Activated CD4-positive, alpha-beta memory T cell treated with anti-CD3 and anti-CD28 coated beads for 36 hours (primary cell): Measurements from ENCODE around the gene GATAD2A. TPM values are rescaled to one million over a fixed set of nuclear protein-coding genes. Genes with fewer than 3 reads are reported as not detected.
"Not testable (repeated sequence)": the region's sequence is repeated elsewhere in the genome, so short reads cannot be mapped to it uniquely, and the experiment has no call there.

Experiments
- CTCF ChIA-PET: fragments of 350-600 bp; sonication (Branson Sonifier 250); formaldehyde crosslinking; loops from one replicate; lab custom pipeline; 2021; ENCODE audit warnings: antibody characterized with exemption, inconsistent platforms; lab: Charles Lee
- POLR2A ChIA-PET: fragments of 350-600 bp; sonication (Branson Sonifier 250); formaldehyde crosslinking; loops from one replicate; lab custom pipeline; 2021; ENCODE audit warnings: antibody characterized with exemption; lab: Charles Lee
- DNase-seq: peaks from one replicate; pipeline ENCODE4 v3.0.0-alpha.2; 2020
- H3K27ac Mint-ChIP-seq: one replicate; pipeline ENCODE4 v1.8.0; 2021; ENCODE audit warnings: mixed read lengths
- H3K27me3 Mint-ChIP-seq: one replicate; pipeline ENCODE4 v1.8.0; 2021; ENCODE audit warnings: mixed read lengths
- H3K36me3 Mint-ChIP-seq: one replicate; pipeline ENCODE4 v1.8.0; 2021; ENCODE audit warnings: mixed read lengths
- H3K4me1 Mint-ChIP-seq: one replicate; pipeline ENCODE4 v1.8.0; 2021; ENCODE audit warnings: low read depth, mixed read lengths
- H3K4me3 Mint-ChIP-seq: one replicate; pipeline ENCODE4 v1.8.0; 2021; ENCODE audit warnings: mild to moderate bottlenecking, mixed read lengths
- H3K9me3 Mint-ChIP-seq: one replicate; pipeline ENCODE4 v1.8.0; 2021; ENCODE audit warnings: mixed read lengths
- intact Hi-C: fragments of 100-400 bp; cut with micrococcal nuclease; formaldehyde crosslinking; loops from one replicate; pipeline ENCODE4 v1.15.1; 2023
- total RNA-seq, 2 experiments: library from RNA; stranded (reverse); gene quantifications; one replicate each; pipeline ENCODE4 v1.2.3, GENCODE V29; 2021

The GATAD2A gene
- total RNA-seq, 2 experiments from 2014 or later, result 114 TPM

DNA sequence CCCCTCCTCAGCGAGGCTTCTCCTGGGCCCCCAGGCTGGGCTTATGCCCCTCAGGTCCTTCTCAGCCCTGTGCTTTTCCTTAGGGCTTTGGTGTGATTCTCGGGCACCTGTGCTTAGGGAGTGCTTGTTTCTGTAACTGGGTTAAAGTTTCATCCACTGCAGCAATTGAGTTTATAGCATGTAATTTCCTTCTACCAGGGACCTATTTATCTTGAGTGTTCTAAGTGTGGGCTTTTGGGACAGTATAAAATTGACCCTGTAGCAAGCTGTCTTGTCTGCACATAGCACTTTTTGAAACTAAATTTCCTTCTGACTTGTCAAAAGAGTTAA lies 47.6 kb downstream of the GATAD2A start:
- H3K27ac Mint-ChIP-seq, result peak overlapping the region; percentile 13
- intact Hi-C loops, result no loop called here

DNA sequence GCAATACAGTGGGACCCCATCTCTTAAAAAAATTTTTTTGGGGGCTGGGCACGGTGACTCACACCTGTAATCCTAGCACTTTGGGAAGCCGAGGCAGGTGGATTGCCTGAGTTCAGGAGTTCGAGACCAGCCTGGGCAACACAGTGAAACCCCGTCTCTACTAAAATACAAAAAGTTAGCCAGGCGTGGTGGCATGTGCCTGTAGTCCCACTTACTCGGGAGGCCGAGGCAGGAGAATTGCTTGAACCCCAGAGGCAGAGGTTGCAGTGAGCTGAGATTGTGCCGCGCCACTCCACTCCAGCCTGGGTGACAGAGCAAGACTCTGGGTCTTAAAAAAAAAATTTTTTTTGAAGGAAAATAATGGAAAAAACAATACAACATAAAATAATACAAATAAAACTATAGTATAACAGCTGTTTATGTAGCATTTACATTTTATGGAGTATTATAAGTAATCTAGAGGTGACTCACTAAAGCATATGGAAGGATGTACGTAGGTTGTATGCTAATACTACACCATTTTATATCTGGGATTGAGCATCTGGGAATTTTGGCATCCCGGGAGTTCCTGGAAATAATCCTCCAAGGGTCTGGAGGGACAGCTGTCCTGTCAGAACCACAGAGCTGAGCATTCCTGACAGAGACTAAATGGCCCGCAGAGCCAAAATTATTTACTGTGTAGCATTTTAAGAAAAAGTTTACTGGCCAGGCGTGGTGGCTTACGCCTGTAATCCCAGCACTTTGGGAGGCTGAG lies 49.9 kb downstream of the GATAD2A start:
- H3K9me3 Mint-ChIP-seq, H3K36me3 Mint-ChIP-seq, POLR2A ChIA-PET, DNase-seq, H3K4me3 Mint-ChIP-seq, H3K27me3 Mint-ChIP-seq, H3K27ac Mint-ChIP-seq: not testable (repeated sequence)
- intact Hi-C loops, result loop anchor here (5.0 kb wide), 1 partner anchor 142 kb away; no protein-coding TSS in a partner anchor
- CTCF ChIA-PET, result interaction anchor here (0.7 kb wide), 1 partner anchor 34 kb away, joined by 3 read pairs; no protein-coding TSS in a partner anchor
- H3K4me1 Mint-ChIP-seq, result peaks cover 67% of the 10 kb centered on the region

More for the DNA sequence above, 47.6 kb downstream of the GATAD2A start:
- POLR2A ChIA-PET, result no interaction called here
- no peaks in the 10 kb centered on the region for H3K27me3 Mint-ChIP-seq
- no peak overlapping the region for H3K4me3 Mint-ChIP-seq
- peaks cover 61% of the 10 kb centered on the region for H3K4me1 Mint-ChIP-seq
- CTCF ChIA-PET, result no interaction called here
- H3K36me3 Mint-ChIP-seq, result no peaks in the 10 kb centered on the region
- no peaks in the 10 kb centered on the region for H3K9me3 Mint-ChIP-seq
- DNase-seq, result no peak

DNA sequence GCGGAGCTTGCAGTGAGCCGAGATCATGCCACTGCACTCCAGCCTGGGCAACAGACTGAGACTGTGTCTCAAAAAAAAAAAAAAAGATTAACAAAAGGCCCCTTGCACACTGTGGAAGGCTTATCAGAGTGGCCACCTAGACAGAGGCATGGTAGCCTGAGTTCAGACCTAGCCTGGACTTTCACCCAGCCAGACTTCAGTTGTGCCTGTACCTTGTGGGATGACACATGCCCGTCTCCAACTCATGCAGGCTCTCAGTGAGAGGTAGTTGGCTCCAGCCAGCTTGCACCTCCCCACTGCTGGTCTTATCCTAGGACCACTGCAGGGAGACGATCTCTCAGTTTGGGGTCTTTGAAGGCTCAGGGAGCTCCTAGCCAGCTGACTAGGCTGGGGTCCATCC lies 52.2 kb downstream of the GATAD2A start:
- no peaks in the 10 kb centered on the region for H3K9me3 Mint-ChIP-seq
- H3K27me3 Mint-ChIP-seq, result no peaks in the 10 kb centered on the region
- POLR2A ChIA-PET, result no interaction called here
- H3K36me3 Mint-ChIP-seq, result no peaks in the 10 kb centered on the region
- CTCF ChIA-PET, result interaction anchor here (1.5 to 4.0 kb wide), 2 partner anchors 32 to 51 kb away, joined by 3 to 21 read pairs; partner anchors contain the start of gene GATAD2A
- intact Hi-C loops, result loop anchor here (2.0 to 5.0 kb wide), 2 partner anchors 17 to 140 kb away; no protein-coding TSS in a partner anchor
- no peak overlapping the region for H3K4me3 Mint-ChIP-seq
- peaks cover 72% of the 10 kb centered on the region for H3K4me1 Mint-ChIP-seq
- peak overlapping the region; percentile 93 for H3K27ac Mint-ChIP-seq
- DNase-seq, result peak; percentile 27

DNA sequence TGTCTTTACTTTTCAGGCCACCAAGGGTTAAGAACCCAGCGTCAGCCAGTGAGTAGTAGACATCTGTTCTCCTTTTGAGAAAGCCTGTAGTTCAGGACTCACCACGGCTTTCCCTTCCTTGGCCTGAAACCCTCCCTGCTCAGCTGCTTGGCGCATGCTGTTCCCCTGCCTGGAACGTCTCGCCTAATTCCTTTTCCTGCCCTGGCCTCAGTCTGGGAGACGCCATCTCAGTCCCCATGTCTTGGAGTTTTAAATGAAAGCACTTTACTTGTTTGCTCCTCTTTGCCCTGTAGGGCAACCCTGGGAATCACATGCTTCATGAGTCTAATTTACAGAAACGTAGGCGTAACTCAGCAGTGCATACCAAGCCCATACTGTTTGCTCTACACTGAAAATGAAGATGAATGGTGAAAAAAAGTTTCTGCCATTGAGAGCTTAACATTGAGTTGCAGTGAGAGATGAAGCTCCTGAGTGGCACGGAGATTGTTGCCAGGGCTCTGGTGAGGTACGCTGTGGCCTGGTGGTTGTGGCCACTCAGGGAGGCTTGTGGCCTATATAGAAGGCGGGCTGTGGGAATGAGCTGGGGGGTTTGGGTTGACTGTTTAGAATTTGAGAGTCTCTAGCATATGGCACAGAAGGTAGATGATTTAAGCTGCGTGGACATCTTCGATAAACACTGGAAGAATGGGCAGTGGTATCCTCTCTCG lies 52.8 kb downstream of the GATAD2A start:
- peak overlapping the region; percentile 93 for H3K27ac Mint-ChIP-seq
- H3K4me3 Mint-ChIP-seq, result no peak overlapping the region
- peak; percentile 31 for DNase-seq
- no peaks in the 10 kb centered on the region for H3K36me3 Mint-ChIP-seq
- intact Hi-C loops, result loop anchor here (2.0 to 5.0 kb wide), 2 partner anchors 17 to 139 kb away; no protein-coding TSS in a partner anchor
- H3K4me1 Mint-ChIP-seq, result peaks cover 72% of the 10 kb centered on the region
- CTCF ChIA-PET, result interaction anchor here (0.9 to 4.0 kb wide), 4 partner anchors 18 to 74 kb away, joined by 3 to 21 read pairs (median 10); partner anchors contain the start of gene GATAD2A
- POLR2A ChIA-PET, result no interaction called here
- H3K27me3 Mint-ChIP-seq, result no peaks in the 10 kb centered on the region
- no peaks in the 10 kb centered on the region for H3K9me3 Mint-ChIP-seq

DNA sequence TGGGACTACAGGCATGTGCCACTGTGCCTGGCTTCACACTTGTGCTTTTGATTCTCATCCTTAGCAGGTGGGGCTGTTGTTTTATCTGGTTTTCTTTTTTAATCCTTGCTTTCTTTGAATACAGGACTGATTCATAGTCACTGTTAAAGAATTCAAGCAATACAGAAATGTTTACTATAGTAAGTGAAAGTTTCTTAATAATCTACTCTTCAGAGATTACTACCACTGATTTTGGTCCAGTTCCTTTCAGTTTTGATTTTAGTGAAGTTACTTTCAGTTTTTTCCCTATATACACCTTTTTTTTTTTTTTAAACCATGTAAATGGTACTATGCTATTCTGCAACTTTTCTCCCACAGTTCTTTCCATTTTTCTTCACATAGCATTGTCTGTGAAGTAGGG lies 53.6 kb downstream of the GATAD2A start:
- H3K9me3 Mint-ChIP-seq, result no peaks in the 10 kb centered on the region
- peak; percentile 30 for DNase-seq
- POLR2A ChIA-PET, result interaction anchor here (1.1 to 1.4 kb wide), 4 partner anchors 15 to 285 kb away, joined by 3 to 8 read pairs (median 5); partner anchors contain the start of gene GATAD2A
- no peaks in the 10 kb centered on the region for H3K27me3 Mint-ChIP-seq
- H3K4me3 Mint-ChIP-seq, result peak overlapping the region; percentile 72
- peak overlapping the region; percentile 93 for H3K27ac Mint-ChIP-seq
- no peaks in the 10 kb centered on the region for H3K36me3 Mint-ChIP-seq
- CTCF ChIA-PET, result interaction anchor here (1.5 to 4.0 kb wide), 3 partner anchors 17 to 53 kb away, joined by 5 to 21 read pairs (median 14); partner anchors contain the start of gene GATAD2A
- H3K4me1 Mint-ChIP-seq, result peaks cover 77% of the 10 kb centered on the region
- intact Hi-C loops, result loop anchor here (1.0 to 5.0 kb wide), 7 partner anchors 8 to 138 kb away; no protein-coding TSS in a partner anchor

DNA sequence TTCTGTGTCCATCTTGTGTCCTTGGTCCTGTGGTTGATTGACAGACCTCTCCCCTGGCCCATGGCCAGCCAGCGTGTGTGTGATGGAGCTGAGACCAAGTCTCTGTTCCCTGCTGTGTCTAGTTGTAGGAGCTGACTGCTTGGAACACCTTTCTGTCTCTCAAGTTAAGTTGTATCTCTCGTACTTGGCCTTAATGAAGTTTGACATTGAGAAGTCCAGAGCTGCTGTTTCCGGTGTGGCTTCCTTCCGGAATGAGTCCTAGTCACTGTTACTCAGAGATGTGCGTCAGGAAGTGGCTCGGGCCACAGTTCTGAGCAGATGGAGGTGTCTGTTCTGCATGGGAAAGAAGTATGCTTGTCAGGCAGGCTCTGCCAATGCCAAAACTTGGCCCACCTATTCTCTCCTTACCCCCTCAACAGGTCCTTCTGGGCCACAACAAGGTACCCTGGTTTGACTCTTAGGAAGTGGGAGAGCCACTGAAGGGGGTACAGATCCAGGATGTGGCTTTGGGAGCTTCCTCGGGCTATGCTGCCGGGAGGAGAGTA lies 54.3 kb downstream of the GATAD2A start:
- Mint-ChIP-seq H3K4me3 (peak overlapping the region; percentile 72), H3K9me3 (no peaks in the 10 kb centered on the region), H3K4me1 (peaks cover 79% of the 10 kb centered on the region), H3K36me3 (no peaks in the 10 kb centered on the region), H3K27me3 (no peaks in the 10 kb centered on the region), H3K27ac (peak overlapping the region; percentile 93)
- peak; percentile 86 for DNase-seq
- POLR2A ChIA-PET, result interaction anchor here (1.0 to 1.4 kb wide), 6 partner anchors 8 to 285 kb away, joined by 3 to 8 read pairs (median 4); partner anchors contain the start of gene GATAD2A
- CTCF ChIA-PET, result interaction anchor here (1.5 to 4.0 kb wide), 3 partner anchors 16 to 53 kb away, joined by 5 to 21 read pairs (median 14); partner anchors contain the start of gene GATAD2A
- intact Hi-C loops, result loop anchor here (1.0 to 5.0 kb wide), 7 partner anchors 8 to 138 kb away; no protein-coding TSS in a partner anchor

DNA sequence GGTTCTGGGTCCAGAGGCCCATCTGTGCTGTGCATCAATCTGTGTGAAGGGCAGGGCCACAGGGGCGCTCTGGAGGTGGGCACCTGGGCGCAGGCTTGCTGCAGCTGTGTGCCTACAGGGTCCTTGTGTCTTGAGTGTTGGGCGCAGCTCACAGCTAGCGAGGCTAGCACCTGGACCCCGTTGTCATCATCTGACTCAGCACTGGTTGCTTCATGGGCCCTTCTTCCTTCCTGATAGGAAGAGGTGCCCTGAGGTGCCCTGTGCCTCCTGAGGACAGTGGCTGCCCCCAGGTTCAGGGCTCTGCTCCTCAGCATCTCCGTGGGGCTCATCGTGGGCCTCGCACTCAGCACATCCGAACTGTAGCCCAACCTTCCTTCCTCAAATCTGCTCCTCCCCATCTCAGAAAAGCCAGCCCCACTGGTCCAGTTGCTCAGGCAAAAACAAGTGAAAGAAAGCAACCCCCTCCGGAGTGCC lies 54.8 kb downstream of the GATAD2A start:
- H3K4me3 Mint-ChIP-seq, result peak overlapping the region; percentile 72
- ChIA-PET POLR2A (interaction anchor here (1.0 to 1.4 kb wide), 6 partner anchors 8 to 286 kb away, joined by 3 to 8 read pairs (median 4); partner anchors contain the start of gene GATAD2A), CTCF (interaction anchor here (1.5 to 4.0 kb wide), 3 partner anchors 16 to 54 kb away, joined by 5 to 21 read pairs (median 14); partner anchors contain the start of gene GATAD2A)
- H3K27ac Mint-ChIP-seq, result peak overlapping the region; percentile 93
- peaks cover 84% of the 10 kb centered on the region for H3K4me1 Mint-ChIP-seq
- H3K36me3 Mint-ChIP-seq, result peaks cover 5% of the 10 kb centered on the region
- peak; percentile 69 for DNase-seq
- H3K27me3 Mint-ChIP-seq, result no peaks in the 10 kb centered on the region
- H3K9me3 Mint-ChIP-seq, result no peaks in the 10 kb centered on the region
- intact Hi-C loops, result no loop called here

DNA sequence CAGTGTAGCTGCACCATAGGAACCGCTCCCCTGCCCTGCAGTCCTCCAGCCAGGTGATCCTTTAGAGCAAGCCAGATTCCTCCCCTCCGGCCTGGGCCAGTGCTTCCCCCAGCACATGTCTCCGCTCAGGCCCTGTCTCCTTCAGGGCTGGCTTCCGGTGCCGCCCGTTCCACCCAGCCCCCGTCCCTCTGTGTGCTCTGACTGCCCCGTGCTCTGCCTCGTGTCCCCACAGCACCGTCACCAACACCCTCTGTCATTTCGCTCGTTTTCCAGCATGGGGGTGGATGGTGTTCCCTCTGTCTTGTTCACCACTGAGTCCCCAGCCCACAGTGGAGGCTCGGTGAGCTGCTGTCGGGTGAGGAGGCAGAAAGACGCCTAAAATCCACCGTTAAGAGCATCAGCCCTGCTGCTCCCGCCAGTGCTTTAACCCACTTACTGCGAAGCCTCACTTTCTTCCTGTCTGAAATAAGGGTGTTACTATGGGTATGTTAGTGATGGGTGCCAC lies 55.3 kb downstream of the GATAD2A start:
- intact Hi-C loops, result no loop called here
- no peaks in the 10 kb centered on the region for H3K27me3 Mint-ChIP-seq
- peak overlapping the region; percentile 93 for H3K27ac Mint-ChIP-seq
- peak overlapping the region; percentile 72 for H3K4me3 Mint-ChIP-seq
- H3K9me3 Mint-ChIP-seq, result no peaks in the 10 kb centered on the region
- CTCF ChIA-PET, result interaction anchor here (2.8 to 4.0 kb wide), 2 partner anchors 29 to 54 kb away, joined by 14 to 21 read pairs; partner anchors contain the start of gene GATAD2A
- POLR2A ChIA-PET, result interaction anchor here (1.0 to 1.1 kb wide), 2 partner anchors 55 to 75 kb away, joined by 4 read pairs; partner anchors contain the start of gene GATAD2A
- DNase-seq, result peak; percentile 80
- peaks cover 9% of the 10 kb centered on the region for H3K36me3 Mint-ChIP-seq
- H3K4me1 Mint-ChIP-seq, result peaks cover 87% of the 10 kb centered on the region

DNA sequence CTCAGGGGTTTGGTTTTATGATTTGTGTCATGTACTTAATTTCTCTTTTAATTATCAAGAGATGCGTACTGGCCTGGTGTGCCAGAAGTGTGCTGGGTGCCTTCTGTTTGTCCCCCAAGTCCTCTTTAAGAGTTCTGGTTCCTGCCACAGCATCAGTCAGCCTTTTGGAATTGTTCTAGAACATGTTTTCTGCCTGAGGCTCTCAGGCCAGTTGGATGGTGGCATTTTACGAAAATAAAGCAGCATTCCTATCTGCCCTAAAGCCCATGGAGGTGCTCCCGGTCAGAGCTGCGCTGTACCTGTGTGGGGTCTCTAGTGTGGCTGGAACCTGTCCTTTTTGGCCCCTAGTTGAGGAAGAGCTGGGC lies 55.8 kb downstream of the GATAD2A start:
- Mint-ChIP-seq H3K4me1 (peaks cover 88% of the 10 kb centered on the region), H3K4me3 (peak overlapping the region; percentile 72), H3K27ac (peak overlapping the region; percentile 93), H3K36me3 (peaks cover 14% of the 10 kb centered on the region), H3K9me3 (no peaks in the 10 kb centered on the region), H3K27me3 (no peaks in the 10 kb centered on the region)
- ChIA-PET POLR2A (no interaction called here), CTCF (interaction anchor here (4.0 kb wide), 1 partner anchor 55 kb away, joined by 21 read pairs; the partner anchor contains the start of gene GATAD2A)
- intact Hi-C loops, result no loop called here
- no peak for DNase-seq

DNA sequence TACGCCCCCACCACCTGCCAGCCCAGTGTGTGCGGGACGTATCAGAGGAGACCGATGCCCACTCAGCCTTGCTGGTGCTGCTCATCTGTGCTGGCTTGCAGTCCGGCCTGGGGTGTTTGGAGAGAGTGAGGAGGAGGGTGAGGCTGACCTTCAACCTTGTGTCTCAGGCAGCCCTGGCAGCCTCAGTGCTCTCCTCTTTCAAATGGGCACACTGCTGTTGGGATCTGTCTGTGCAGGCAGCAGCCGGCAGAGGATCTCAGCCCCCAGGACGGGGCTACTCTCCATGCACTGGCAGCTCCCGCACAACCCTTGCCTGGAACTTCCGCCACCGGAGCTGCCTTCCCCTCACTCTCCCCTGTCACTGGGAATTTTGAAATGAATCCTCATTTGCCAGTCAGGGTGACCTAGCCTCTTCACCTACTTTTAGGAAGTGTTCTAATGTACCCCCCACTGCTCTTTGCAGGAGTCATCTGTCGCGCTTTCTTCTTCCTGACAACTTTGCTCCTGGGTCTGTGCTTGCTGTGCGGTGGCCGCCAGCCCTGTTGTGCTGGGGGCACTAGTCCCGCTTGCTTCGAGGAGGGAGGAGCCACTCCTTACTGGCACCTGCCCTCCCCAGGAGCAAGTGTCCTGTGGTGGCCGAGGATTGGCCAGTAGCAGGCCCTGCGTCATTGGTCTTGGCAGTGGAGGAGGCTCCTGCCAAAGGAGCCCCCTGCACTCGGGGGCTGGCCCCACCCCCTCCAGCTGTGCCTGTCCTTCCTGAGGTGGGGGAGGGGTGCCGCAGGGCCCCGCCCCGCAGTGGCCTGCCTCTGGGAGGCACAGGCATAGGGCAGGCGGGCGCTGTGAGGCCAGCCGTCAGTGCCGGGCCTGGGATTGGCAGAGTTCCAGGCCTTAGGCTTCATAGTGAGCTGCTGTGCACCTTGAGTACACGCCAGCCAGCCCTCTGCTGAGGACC lies 56.5 kb downstream of the GATAD2A start:
- Mint-ChIP-seq H3K36me3 (peaks cover 21% of the 10 kb centered on the region), H3K4me3 (no peak overlapping the region), H3K27me3 (no peaks in the 10 kb centered on the region), H3K4me1 (peaks cover 83% of the 10 kb centered on the region), H3K9me3 (no peaks in the 10 kb centered on the region), H3K27ac (peak overlapping the region; percentile 93)
- ChIA-PET POLR2A (interaction anchor here (0.6 kb wide), 1 partner anchor 98 kb away, joined by 3 read pairs; no protein-coding TSS in a partner anchor), CTCF (interaction anchor here (4.0 kb wide), 1 partner anchor 55 kb away, joined by 21 read pairs; the partner anchor contains the start of gene GATAD2A)
- intact Hi-C loops, result no loop called here
- DNase-seq, result peak; percentile 24
